ENCODE measurements around the gene GVQW3.

Gene GVQW3

GRCh38 chr11:76339221-76339620 lies 41.9 kb upstream of the GVQW3 start:
- H3K4me3 ChIP-seq (replicated peaks; ENCODE audit: low read depth, low read length): no peak overlapping the region
- DNase-seq (ENCODE audit: extremely low read depth, low read depth): no peak
- no peak for TF ChIP-seq CTCF (IDR thresholded peaks at IDR 0.05; ENCODE audit: low read depth, low read length, missing control alignments)

- DNase-seq (ENCODE audit: extremely low read depth, low read depth): no peak
- no peak overlapping the region for H3K4me3 ChIP-seq (replicated peaks; ENCODE audit: low read depth, low read length)
- no peak for TF ChIP-seq CTCF (IDR thresholded peaks at IDR 0.05; ENCODE audit: low read depth, low read length, missing control alignments)
These were observed 33.7 kb upstream of the GVQW3 start for GRCh38 chr11:76347466-76347865.

- no peak overlapping the region for H3K4me3 ChIP-seq (replicated peaks; ENCODE audit: low read depth, low read length)
- no peak for TF ChIP-seq CTCF (IDR thresholded peaks at IDR 0.05; ENCODE audit: low read depth, low read length, missing control alignments)
- no peak for DNase-seq (ENCODE audit: extremely low read depth, low read depth)
These were observed 32.8 kb upstream of the GVQW3 start for GRCh38 chr11:76348348-76348747.

GRCh38 chr11:76355172-76355571 lies 26.0 kb upstream of the GVQW3 start:
- DNase-seq (ENCODE audit: extremely low read depth, low read depth): no peak
- no peak overlapping the region for H3K4me3 ChIP-seq (replicated peaks; ENCODE audit: low read depth, low read length)
- TF ChIP-seq CTCF (IDR thresholded peaks at IDR 0.05; ENCODE audit: low read depth, low read length, missing control alignments): no peak

- no peak for TF ChIP-seq CTCF (IDR thresholded peaks at IDR 0.05; ENCODE audit: low read depth, low read length, missing control alignments)
- no peak overlapping the region for H3K4me3 ChIP-seq (replicated peaks; ENCODE audit: low read depth, low read length)
- DNase-seq (ENCODE audit: extremely low read depth, low read depth): no peak
These were observed 19.7 kb upstream of the GVQW3 start for GRCh38 chr11:76361374-76361773.

- no peak for TF ChIP-seq CTCF (IDR thresholded peaks at IDR 0.05; ENCODE audit: low read depth, low read length, missing control alignments)
- H3K4me3 ChIP-seq (replicated peaks; ENCODE audit: low read depth, low read length): no peak overlapping the region
- no peak for DNase-seq (ENCODE audit: extremely low read depth, low read depth)
These were observed 19.3 kb upstream of the GVQW3 start for GRCh38 chr11:76361776-76362175.

GRCh38 chr11:76362716-76363115 lies 18.4 kb upstream of the GVQW3 start:
- TF ChIP-seq CTCF (IDR thresholded peaks at IDR 0.05; ENCODE audit: low read depth, low read length, missing control alignments): no peak
- DNase-seq (ENCODE audit: extremely low read depth, low read depth): no peak
- H3K4me3 ChIP-seq (replicated peaks; ENCODE audit: low read depth, low read length): no peak overlapping the region

All from HFF-Myc (cell line).